HG03045 (cell line): ENCODE results near the gene IKBKG.
"Not testable (repeated sequence)": the region's sequence is repeated elsewhere in the genome, so short reads cannot be mapped to it uniquely, and the experiment has no call there.

Source experiments
- ATAC-seq: cut with Tn5 transposase; IDR thresholded peaks from one replicate; pipeline ENCODE4 v1.9.1; 2021; ENCODE audit warnings: mild to moderate bottlenecking, moderate library complexity; ENCODE audit not compliant: unreplicated experiment

Gene IKBKG

GRCh38 chrX:154552112-154552806 lies 4.8 kb downstream of the IKBKG start:
- not testable (repeated sequence) for ATAC-seq

- ATAC-seq: not testable (repeated sequence)
These were observed 10.8 kb downstream of the IKBKG start for GRCh38 chrX:154558060-154558690.

- ATAC-seq: not testable (repeated sequence)
These were observed 11.5 kb downstream of the IKBKG start for GRCh38 chrX:154558896-154559295.

GRCh38 chrX:154560326-154560725 lies 12.9 kb downstream of the IKBKG start:
- not testable (repeated sequence) for ATAC-seq

- not testable (repeated sequence) for ATAC-seq
These were observed 14.9 kb downstream of the IKBKG start for GRCh38 chrX:154562295-154562694.

GRCh38 chrX:154570361-154570760 lies 22.9 kb downstream of the IKBKG start:
- not testable (repeated sequence) for ATAC-seq

GRCh38 chrX:154573061-154573460 lies 25.6 kb downstream of the IKBKG start:
- ATAC-seq: not testable (repeated sequence)

GRCh38 chrX:154575076-154575475 lies 27.7 kb downstream of the IKBKG start:
- not testable (repeated sequence) for ATAC-seq

GRCh38 chrX:154582994-154583393 lies 35.6 kb downstream of the IKBKG start:
- ATAC-seq: not testable (repeated sequence)

- not testable (repeated sequence) for ATAC-seq
These were observed 37.3 kb downstream of the IKBKG start, which contains the start of gene CTAG1A for GRCh38 chrX:154584585-154585183. CTAG1A (plus strand) TSS chrX:154585133; CDS start chrX:154585207, 74 bp downstream.

GRCh38 chrX:154590415-154590814 lies 43.0 kb downstream of the IKBKG start:
- not testable (repeated sequence) for ATAC-seq

GRCh38 chrX:154592505-154592904 lies 45.1 kb downstream of the IKBKG start:
- ATAC-seq: no peak

- ATAC-seq: no peak
These were observed 45.8 kb downstream of the IKBKG start for GRCh38 chrX:154593201-154593600.

- no peak for ATAC-seq
These were observed 47.1 kb downstream of the IKBKG start for GRCh38 chrX:154594491-154594890.

- no peak for ATAC-seq
These were observed 48.3 kb downstream of the IKBKG start for GRCh38 chrX:154595559-154596249.

GRCh38 chrX:154596290-154596929 lies 49.0 kb downstream of the IKBKG start:
- no peak for ATAC-seq

- no peak for ATAC-seq
These were observed 49.8 kb downstream of the IKBKG start for GRCh38 chrX:154597221-154597620.

- ATAC-seq: no peak
These were observed 51.2 kb downstream of the IKBKG start for GRCh38 chrX:154598656-154599055.

- no peak for ATAC-seq
These were observed 52.1 kb downstream of the IKBKG start for GRCh38 chrX:154599531-154599930.

- no peak for ATAC-seq
These were observed 53.4 kb downstream of the IKBKG start for GRCh38 chrX:154600759-154601374.
